DND-41 (cell line): Measurements from ENCODE around the gene IFT88.

Experiments
- ATAC-seq: fragments of 200-7000 bp; cut with Tn5 transposase; 3 replicates; pipeline ENCODE4 v1.9.1; 2021; ENCODE audit warnings: low read depth; ENCODE audit not compliant: insufficient read depth
- DNase-seq: peaks from one replicate; pipeline ENCODE4 v3.0.0-alpha.2; 2020
- H2AFZ ChIP-seq: 2 replicates; pipeline ENCODE4 v1.6.0; 2012; ENCODE audit warnings: low read depth, low read length
- H3K27ac ChIP-seq: 2 replicates; pipeline ENCODE4 v1.5.1; 2012; ENCODE audit warnings: low read length, inconsistent platforms
- H3K27me3 ChIP-seq: fragments of 200-600 bp; sonication (generic); 2 replicates; pipeline ENCODE4 v1.6.0; 2012; ENCODE audit warnings: low read length, mild to moderate bottlenecking, inconsistent platforms; ENCODE audit not compliant: insufficient read depth, poor library complexity
- H3K36me3 ChIP-seq: 2 replicates; pipeline ENCODE4 v1.5.1; 2012; ENCODE audit warnings: low read length, inconsistent platforms; ENCODE audit not compliant: insufficient read depth
- H3K4me1 ChIP-seq: 2 replicates; pipeline ENCODE4 v1.5.1; 2012; ENCODE audit warnings: mild to moderate bottlenecking, low read length; ENCODE audit not compliant: insufficient read depth
- H3K4me2 ChIP-seq: 2 replicates; pipeline ENCODE4 v1.6.0; 2012; ENCODE audit warnings: mild to moderate bottlenecking, moderate library complexity, low read length, inconsistent platforms; ENCODE audit not compliant: insufficient read depth
- H3K4me3 ChIP-seq, 2 experiments: fragments of 200-600 bp in 1 of 2; shearing (Covaris generic) in 1 of 2; 2 replicates each; pipeline ENCODE4 v1.5.1; 2012 to 2016; ENCODE audit warnings: inconsistent platforms in 2 of 2, low read length in 2 of 2, mild to moderate bottlenecking in 2 of 2, low read depth in 1 of 2, moderate library complexity in 1 of 2
- H3K79me2 ChIP-seq: 2 replicates; pipeline ENCODE4 v1.6.0; 2012; ENCODE audit warnings: low read length, inconsistent platforms; ENCODE audit not compliant: insufficient read depth
- H3K9ac ChIP-seq: 2 replicates; pipeline ENCODE4 v1.6.0; 2012; ENCODE audit warnings: low read depth, mild to moderate bottlenecking, inconsistent platforms, low read length, moderate library complexity
- H3K9me3 ChIP-seq: 2 replicates; pipeline ENCODE4 v1.5.1; 2012; ENCODE audit warnings: low read length, moderate library complexity, mild to moderate bottlenecking, inconsistent platforms; ENCODE audit not compliant: insufficient read depth, severe bottlenecking
- H4K20me1 ChIP-seq: 2 replicates; pipeline ENCODE4 v1.6.0; 2012; ENCODE audit warnings: low read length; ENCODE audit not compliant: insufficient read depth
- CTCF ChIP-seq: IDR thresholded peaks from 2 replicates; pipeline ENCODE4 v1.5.1; 2012; ENCODE audit warnings: borderline replicate concordance, low read length, moderate library complexity, mild to moderate bottlenecking; ENCODE audit not compliant: poor library complexity, severe bottlenecking; ENCODE audit errors: extremely low read depth
- EZH2 ChIP-seq: IDR thresholded peaks from 3 replicates; pipeline ENCODE4 v1.6.1; 2012; ENCODE audit warnings: borderline replicate concordance, low read depth, mild to moderate bottlenecking, moderate library complexity, low read length, inconsistent platforms; ENCODE audit not compliant: severe bottlenecking

The IFT88 gene

GRCh38 chr13:20666948-20667347 is 100.0 kb downstream of the IFT88 start:
- ATAC-seq (no peak), DNase-seq (no peak)
- Histone ChIP-seq H4K20me1 (no peaks in the 10 kb centered on the region), H3K4me1 (no peaks in the 10 kb centered on the region), H3K4me3 (no peak overlapping the region), H2AFZ (no peak overlapping the region), H3K4me2 (no peak overlapping the region), H3K27me3 (no peaks in the 10 kb centered on the region), H3K79me2 (no peaks in the 10 kb centered on the region), H3K27ac (no peak overlapping the region), H3K36me3 (0 out of 2 replicates have a peak, but pooled peaks cover 3% of the 10 kb centered on the region), H3K9ac (no peak overlapping the region), H3K9me3 (no peaks in the 10 kb centered on the region)
- TF ChIP-seq EZH2 (no peak), CTCF (no peak)

GRCh38 chr13:20667857-20668437 is 101.0 kb downstream of the IFT88 start:
- Histone ChIP-seq H3K4me3 (no peak overlapping the region), H2AFZ (no peak overlapping the region), H4K20me1 (no peaks in the 10 kb centered on the region), H3K9me3 (no peaks in the 10 kb centered on the region), H3K4me2 (no peak overlapping the region), H3K27ac (no peak overlapping the region), H3K4me1 (no peaks in the 10 kb centered on the region), H3K9ac (no peak overlapping the region), H3K36me3 (peaks cover 6% of the 10 kb centered on the region; the same call in 1 of the 2 replicates), H3K79me2 (no peaks in the 10 kb centered on the region), H3K27me3 (no peaks in the 10 kb centered on the region)
- DNase-seq, result no peak
- TF ChIP-seq EZH2 (no peak), CTCF (no peak)
- no peak for ATAC-seq

GRCh38 chr13:20669162-20669561 is 102.2 kb downstream of the IFT88 start:
- Histone ChIP-seq H3K4me1 (no peaks in the 10 kb centered on the region), H3K9ac (no peak overlapping the region), H3K4me3 (no peak overlapping the region), H3K79me2 (no peaks in the 10 kb centered on the region), H2AFZ (no peak overlapping the region), H3K36me3 (peaks cover 5% of the 10 kb centered on the region; the same call in 1 of the 2 replicates), H3K27me3 (no peaks in the 10 kb centered on the region), H4K20me1 (no peaks in the 10 kb centered on the region), H3K9me3 (no peaks in the 10 kb centered on the region), H3K27ac (no peak overlapping the region), H3K4me2 (no peak overlapping the region)
- ATAC-seq, result no peak
- no peak for TF ChIP-seq CTCF
- no peak for TF ChIP-seq EZH2
- DNase-seq, result no peak
